Inflammatory macrophage treated with lipopolysaccharide for 4 hours (primary cell): ENCODE results near the gene ATP8A2.
A peak's percentile ranks its signal among the peaks of the same experiment; 100 is the strongest.
"Not testable (repeated sequence)": the region's sequence is repeated elsewhere in the genome, so short reads cannot be mapped to it uniquely, and the experiment has no call there.

Experiments used
- DNase-seq: peaks from one replicate; pipeline ENCODE4 v3.0.0-alpha.2; 2020

Gene ATP8A2

GRCh38 chr13:25371875-25372283, at the start of gene ATP8A2:
Gene ATP8A2, plus strand, starts transcription at chr13:25371974. Its CDS starts 239 bp downstream, at chr13:25372213.
- DNase-seq, result no peak

DNA sequence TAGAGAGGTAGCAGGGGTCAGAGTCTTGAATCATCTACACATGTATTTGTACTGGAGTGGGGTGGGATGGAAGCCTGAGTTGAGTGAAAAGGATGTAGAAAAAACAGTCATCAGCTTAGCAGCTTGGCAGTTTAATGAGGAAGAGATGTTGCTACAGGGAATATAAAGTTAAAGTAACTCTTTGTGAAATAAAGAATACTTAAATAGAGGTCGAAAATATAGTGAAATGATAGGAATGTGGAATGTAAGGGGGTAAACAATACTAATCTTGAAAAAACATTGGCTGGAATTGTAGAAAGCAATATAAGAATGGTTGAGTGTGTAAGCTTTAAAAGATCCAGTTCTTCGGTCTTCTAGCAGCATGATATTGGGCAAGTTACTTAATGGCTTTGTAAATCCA, 47.7 kb upstream of the ATP8A2 start:
- no peak for DNase-seq

DNA sequence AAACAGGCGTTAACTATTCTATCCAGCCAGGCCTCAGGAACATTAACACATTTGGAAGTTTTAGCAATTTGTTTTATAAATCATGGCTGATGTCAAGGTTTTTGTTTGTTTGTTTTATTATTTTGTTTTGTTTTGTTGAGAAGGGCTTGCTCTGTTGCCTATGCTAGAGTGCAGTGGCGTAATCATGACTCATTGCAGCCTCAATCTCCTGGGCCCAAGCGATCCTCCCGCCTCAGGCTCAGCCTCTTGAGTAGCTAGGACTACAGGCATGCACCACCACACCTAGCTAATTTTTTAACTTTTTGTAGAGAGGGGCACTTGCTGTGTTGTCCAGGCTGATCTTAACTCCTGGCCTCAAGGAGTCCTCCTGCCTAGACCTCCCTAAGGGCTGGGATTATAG, 42.1 kb upstream of the ATP8A2 start:
- DNase-seq, result peak; percentile 33

GRCh38 chr13:25330541-25330940, 41.2 kb upstream of the ATP8A2 start:
- no peak for DNase-seq

DNA sequence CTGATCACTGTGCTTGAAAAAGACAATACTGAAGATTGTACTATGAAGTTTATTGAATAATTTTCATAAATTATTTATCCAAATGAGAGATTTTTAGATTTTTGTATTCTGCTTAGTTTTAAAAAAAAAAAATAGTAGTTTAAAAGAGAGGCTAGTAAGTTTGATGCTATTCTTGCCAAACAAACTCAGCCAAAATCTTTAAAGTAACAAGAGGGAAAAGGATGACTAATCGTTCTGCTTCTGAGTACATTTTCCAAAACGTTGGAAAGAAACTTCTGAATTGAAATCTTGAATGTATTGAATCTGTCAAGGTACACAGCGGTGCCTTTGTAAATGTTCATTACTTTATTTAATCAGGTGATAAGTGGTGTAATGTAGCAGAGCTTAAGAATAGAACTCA, 35.9 kb upstream of the ATP8A2 start:
- DNase-seq, result no peak

GRCh38 chr13:25345576-25345975, 26.2 kb upstream of the ATP8A2 start:
- no peak for DNase-seq

DNA sequence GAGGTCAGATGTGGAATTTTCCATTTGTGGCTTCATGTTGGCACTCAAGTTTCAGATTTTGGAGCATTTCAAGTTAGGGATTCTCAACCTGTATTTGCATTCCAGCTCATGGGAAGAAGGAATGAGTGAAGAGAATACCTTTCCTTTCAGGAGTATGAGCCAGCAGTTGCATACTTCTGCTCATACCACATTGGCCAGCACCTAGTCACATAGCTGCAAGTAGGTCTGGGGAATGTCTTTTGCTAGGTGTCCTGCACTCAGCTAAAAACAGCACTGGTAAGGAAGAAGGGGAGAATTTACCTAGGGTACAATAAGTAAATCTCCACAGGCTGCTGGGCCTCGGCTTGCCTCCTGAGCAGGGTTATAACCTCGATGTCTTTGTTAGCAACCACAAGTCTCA, 24.6 kb upstream of the ATP8A2 start:
- DNase-seq, result no peak

- no peak for DNase-seq
Observed at GRCh38 chr13:25351404-25351803, 20.4 kb upstream of the ATP8A2 start.

- DNase-seq, result no peak
Observed at GRCh38 chr13:25352230-25352629, 19.5 kb upstream of the ATP8A2 start.

GRCh38 chr13:25352806-25353205, 19.0 kb upstream of the ATP8A2 start:
- DNase-seq, result no peak

GRCh38 chr13:25353344-25353743, 18.4 kb upstream of the ATP8A2 start:
- DNase-seq, result no peak

GRCh38 chr13:25354377-25354776, 17.4 kb upstream of the ATP8A2 start:
- DNase-seq, result no peak

GRCh38 chr13:25360443-25360842, 11.3 kb upstream of the ATP8A2 start:
- not testable (repeated sequence) for DNase-seq

DNA sequence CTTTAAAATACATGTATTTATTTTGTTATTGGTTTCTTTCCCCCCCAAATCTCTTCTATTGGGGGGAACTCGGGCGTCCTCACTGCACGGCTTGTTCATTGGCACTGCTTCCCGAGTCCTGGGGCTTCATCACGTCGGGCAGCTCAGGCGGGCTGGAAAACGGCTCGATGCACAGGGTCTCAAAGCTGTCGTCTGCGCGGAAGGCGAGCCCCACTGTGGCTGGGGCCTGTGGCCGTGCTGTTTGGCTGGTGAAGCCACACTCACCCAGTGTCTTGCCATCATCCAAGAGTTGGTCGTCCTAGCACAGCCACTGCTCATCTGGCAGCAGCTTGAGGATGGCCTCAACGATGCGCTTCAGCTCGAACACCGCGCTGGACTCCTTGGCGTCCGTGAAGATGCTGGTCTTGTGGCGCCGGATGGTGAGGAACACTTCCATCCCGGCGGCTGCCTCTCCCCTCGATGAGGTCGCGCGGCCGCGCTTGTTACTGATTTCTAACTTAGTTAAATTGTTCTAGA, 6.0 kb upstream of the ATP8A2 start:
- DNase-seq, result no peak

- no peak for DNase-seq
Observed at GRCh38 chr13:25371158-25371874, 458 bp upstream of the ATP8A2 start.

GRCh38 chr13:25372284-25373081, 709 bp downstream of the ATP8A2 start:
- DNase-seq, result no peak

DNA sequence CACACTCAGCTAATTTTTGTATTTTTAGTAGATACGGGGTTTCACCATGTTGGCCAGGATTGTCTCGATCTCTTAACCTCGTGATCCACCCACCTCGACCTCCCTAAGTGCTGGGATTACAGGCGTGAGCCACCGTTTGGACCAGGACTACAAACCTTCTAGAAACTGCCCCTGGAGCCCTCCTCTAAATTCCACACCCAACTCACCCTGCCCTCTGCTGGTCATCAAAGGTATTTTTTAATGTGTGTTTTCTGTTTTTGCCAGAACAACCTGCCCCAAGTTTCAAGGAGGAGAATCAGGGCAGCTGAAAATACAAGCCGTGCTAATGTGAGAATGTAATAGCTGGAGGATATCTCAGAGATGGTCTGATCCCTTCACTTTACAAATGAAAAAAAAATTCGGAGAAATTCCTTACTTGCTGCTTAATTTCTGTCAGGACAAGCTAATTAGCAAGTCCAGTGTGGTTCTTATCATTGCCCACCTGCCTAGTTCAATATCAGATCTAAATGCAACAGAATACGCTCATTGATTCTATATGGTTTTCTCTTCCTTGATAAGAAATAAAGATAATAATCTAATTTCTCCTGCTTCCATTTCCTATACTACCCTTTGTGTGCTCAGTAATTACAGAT, 4.1 kb downstream of the ATP8A2 start:
- DNase-seq, result peak; percentile 38

GRCh38 chr13:25377244-25377962, 5.6 kb downstream of the ATP8A2 start:
- DNase-seq, result no peak

DNA sequence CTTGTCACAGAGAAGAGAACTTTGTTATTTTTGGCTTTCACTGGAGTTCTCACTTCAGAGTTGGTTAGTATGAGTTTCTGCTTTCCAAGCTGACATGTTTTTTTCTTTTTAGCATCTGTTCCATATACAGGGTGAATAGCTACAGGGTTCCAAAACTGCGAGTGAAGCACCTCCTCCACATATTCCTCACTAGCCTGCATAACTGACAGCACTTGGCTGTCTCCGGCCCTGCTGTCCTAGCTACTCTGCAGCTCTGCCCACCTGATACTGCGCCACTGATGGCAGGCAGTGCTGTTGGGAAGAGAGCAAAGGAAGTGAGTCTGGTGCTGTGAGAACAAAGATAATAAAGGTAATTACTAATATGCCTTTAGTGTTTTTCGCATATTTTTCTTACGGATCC, 6.8 kb downstream of the ATP8A2 start:
- DNase-seq, result no peak

DNA sequence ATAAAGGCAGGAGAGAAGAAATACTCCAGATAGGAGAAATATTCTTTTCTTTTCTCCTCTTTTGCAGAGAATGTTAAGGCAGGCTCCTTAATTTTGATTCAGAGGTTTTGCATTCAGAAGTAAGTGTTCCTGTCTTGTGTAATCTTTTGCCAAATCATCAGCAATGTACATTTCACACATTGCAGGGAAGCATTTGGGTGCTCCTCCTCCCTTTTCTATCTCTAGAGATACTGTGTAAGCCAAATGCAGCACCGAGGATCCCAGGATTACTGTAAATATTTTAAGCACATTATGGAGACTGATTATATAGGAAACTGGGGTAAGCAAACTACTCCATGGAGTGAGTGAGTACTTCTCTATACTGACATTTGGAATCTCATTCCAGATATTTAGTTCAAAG, 7.2 kb downstream of the ATP8A2 start:
- DNase-seq, result no peak

GRCh38 chr13:25380082-25380481, 8.3 kb downstream of the ATP8A2 start:
- no peak for DNase-seq

DNA sequence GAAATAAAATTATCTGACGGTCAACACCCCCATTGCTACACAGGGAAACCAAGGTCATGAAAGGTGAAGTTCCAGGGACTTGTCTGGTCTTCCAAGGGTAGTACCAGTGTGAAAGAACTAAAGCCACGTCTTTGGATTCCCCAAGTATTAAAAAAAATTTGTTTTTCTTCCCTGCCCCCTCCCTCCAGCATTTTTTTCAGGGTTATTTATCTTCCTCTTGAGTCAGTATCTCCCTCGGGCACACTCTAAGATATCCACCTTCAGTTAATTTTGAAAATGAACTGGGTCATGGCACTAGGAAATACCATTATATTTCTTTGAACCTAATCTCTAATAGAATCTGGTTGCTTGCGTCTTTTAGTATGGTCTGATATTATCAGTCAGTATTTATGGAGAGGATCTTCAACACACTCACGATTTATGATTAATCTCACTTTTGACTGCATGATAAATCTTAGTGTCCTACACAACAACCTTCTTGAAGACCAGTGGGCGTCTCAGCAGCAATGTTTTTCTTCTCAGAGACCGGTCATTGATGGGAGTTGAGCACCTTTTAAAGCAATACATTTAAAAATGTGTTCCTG, 9.1 kb downstream of the ATP8A2 start:
- DNase-seq, result no peak
